ENCODE measurements around the gene GRPEL1.

DNA sequence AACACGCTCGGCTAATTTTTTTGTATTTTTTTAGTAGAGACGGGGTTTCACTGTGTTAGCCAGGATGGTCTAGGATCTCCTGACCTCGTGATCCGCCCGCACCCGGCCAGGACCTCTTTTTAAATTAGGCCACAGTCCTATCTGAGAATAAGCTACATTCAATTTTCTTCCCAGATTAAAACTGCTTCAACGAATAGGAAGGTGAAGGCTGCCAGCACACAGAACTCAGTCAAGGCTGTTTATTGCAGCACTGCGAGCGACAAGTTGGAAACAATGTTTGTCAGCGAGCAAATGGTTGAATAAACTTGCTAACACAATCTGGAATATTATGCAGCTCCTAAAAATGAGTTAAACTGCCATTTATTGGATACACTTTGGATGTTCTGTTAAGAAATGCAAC lies 1.9 kb downstream of the GRPEL1 start:
- TF ChIP-seq, protein P1, sequence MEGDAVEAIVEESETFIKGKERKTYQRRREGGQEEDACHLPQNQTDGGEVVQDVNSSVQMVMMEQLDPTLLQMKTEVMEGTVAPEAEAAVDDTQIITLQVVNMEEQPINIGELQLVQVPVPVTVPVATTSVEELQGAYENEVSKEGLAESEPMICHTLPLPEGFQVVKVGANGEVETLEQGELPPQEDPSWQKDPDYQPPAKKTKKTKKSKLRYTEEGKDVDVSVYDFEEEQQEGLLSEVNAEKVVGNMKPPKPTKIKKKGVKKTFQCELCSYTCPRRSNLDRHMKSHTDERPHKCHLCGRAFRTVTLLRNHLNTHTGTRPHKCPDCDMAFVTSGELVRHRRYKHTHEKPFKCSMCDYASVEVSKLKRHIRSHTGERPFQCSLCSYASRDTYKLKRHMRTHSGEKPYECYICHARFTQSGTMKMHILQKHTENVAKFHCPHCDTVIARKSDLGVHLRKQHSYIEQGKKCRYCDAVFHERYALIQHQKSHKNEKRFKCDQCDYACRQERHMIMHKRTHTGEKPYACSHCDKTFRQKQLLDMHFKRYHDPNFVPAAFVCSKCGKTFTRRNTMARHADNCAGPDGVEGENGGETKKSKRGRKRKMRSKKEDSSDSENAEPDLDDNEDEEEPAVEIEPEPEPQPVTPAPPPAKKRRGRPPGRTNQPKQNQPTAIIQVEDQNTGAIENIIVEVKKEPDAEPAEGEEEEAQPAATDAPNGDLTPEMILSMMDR (conservative IDR thresholded peaks at IDR 0.05) = no peak
- no peak for TF ChIP-seq ZFX (IDR thresholded peaks at IDR 0.05)

Measured in C4-2B (cell line).